Tibial nerve (tissue), 4 donors: ENCODE results near the gene MYO6. TPM values are rescaled to one million over a fixed set of nuclear protein-coding genes. Genes with fewer than 3 reads are reported as not detected.

Experiments
- DNase-seq, 2 donors: peaks; one replicate each; pipeline ENCODE4 v3.0.0-alpha.2; 2019; ENCODE audit warnings: low spot score in 2 of 2
- H3K27ac ChIP-seq, 4 donors: fragments of 200-600 bp; sonication (generic) in 3 of 4; one replicate each; pipeline ENCODE4 v1.5.1; 2017 to 2019; ENCODE audit warnings: mild to moderate bottlenecking in 1 of 4
- H3K27me3 ChIP-seq, 2 donors: fragments of 200-600 bp; sonication (generic) in 1 of 2; one replicate each; pipeline versions ENCODE4 v1.5.1 to v1.6.0; 2017 to 2019
- H3K36me3 ChIP-seq, 3 donors: fragments of 200-600 bp; sonication (generic); one replicate each; pipeline ENCODE4 v1.5.1; 2018 to 2019
- H3K4me1 ChIP-seq, 4 donors: fragments of 200-600 bp; sonication (generic) in 3 of 4; one replicate each; pipeline ENCODE4 v1.5.1; 2017 to 2019
- H3K4me3 ChIP-seq, 4 donors: fragments of 200-600 bp; sonication (generic) in 3 of 4; one replicate each; pipeline ENCODE4 v1.5.1; 2017 to 2019; ENCODE audit warnings: mild to moderate bottlenecking in 1 of 4, moderate library complexity in 1 of 4
- H3K9me3 ChIP-seq, 4 donors: fragments of 200-600 bp; sonication (generic) in 3 of 4; one replicate each; pipeline ENCODE4 v1.5.1; 2017 to 2019
- EP300 ChIP-seq, 2 donors: sonication (generic); formaldehyde crosslinking; IDR thresholded peaks; one replicate each; pipeline ENCODE4 v1.6.1; 2017; ENCODE audit warnings: antibody characterized with exemption in 2 of 2, mild to moderate bottlenecking in 1 of 2
- POLR2A ChIP-seq, 2 donors: fragments of 450-650 bp; IDR thresholded peaks; one replicate each; pipeline ENCODE4 v1.6.1; 2017; ENCODE audit warnings: antibody characterized with exemption in 2 of 2, mild to moderate bottlenecking in 2 of 2, moderate library complexity in 2 of 2
- WGBS, 2 donors: methylation state at CpG; one replicate each; pipeline ENCODE4 v1.1.5; 2018; 5-methylcytosine and 5-hydroxymethylcytosine counted together
- total RNA-seq, 4 donors: library from RNA; depleted of rRNA; stranded (reverse); fragments of >200 nt; gene quantifications; one replicate each; pipeline ENCODE4 v1.1.0, GENCODE V29; 2016
- TF ChIP-seq, protein P1 (sequence below), 5 experiments: fragments of 200-600 bp in 3 of 5; fragments of 450-650 bp in 2 of 5; sonication (generic) in 3 of 5; IDR thresholded peaks; one replicate each; pipeline ENCODE4 v1.5.1; 2016 to 2019; ENCODE audit warnings: antibody characterized with exemption in 5 of 5, mild to moderate bottlenecking in 3 of 5, moderate library complexity in 2 of 5

MYO6 gene
- total RNA-seq, 4 donors from 2014 or later: 16.5 to 21.3 (median 19.2) TPM

DNA sequence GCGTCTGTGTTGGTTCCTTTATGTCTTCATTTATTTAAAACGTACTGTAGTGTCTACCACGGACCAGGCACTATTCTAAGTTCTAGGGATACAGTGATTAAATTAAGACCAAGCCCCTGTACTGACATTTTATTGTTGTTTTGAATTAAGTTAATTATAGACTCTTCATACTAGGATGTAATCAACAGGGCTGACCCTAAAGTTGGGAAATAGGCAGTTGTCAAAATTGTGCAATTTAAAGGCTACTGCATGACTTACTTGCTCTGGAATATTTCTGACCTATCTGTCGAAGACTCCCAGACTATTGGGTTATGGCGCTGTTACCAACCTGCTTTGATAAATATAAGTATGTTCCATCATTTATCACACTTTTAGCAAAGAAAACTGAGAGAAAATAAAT is 6.7 kb downstream of the MYO6 start:
- WGBS, 2 donors: 75 to 85% methylated on average over 5 of the region's 5 CpGs
- TF ChIP-seq EP300 (IDR thresholded peaks at IDR 0.05): no peak
- TF ChIP-seq POLR2A (IDR thresholded peaks at IDR 0.05): no peak
- TF ChIP-seq, protein P1, sequence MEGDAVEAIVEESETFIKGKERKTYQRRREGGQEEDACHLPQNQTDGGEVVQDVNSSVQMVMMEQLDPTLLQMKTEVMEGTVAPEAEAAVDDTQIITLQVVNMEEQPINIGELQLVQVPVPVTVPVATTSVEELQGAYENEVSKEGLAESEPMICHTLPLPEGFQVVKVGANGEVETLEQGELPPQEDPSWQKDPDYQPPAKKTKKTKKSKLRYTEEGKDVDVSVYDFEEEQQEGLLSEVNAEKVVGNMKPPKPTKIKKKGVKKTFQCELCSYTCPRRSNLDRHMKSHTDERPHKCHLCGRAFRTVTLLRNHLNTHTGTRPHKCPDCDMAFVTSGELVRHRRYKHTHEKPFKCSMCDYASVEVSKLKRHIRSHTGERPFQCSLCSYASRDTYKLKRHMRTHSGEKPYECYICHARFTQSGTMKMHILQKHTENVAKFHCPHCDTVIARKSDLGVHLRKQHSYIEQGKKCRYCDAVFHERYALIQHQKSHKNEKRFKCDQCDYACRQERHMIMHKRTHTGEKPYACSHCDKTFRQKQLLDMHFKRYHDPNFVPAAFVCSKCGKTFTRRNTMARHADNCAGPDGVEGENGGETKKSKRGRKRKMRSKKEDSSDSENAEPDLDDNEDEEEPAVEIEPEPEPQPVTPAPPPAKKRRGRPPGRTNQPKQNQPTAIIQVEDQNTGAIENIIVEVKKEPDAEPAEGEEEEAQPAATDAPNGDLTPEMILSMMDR (IDR thresholded peaks at IDR 0.05): no peak
- Histone ChIP-seq H3K36me3 (no peaks in the 10 kb centered on the region), H3K4me3 (no peak overlapping the region), H3K27me3 (no peaks in the 10 kb centered on the region), H3K9me3 (no peaks in the 10 kb centered on the region), H3K4me1 (peaks cover 0 to 25% (median 0%) of the 10 kb centered on the region in 4 donors), H3K27ac (no peak overlapping the region)
- DNase-seq: no peak

DNA sequence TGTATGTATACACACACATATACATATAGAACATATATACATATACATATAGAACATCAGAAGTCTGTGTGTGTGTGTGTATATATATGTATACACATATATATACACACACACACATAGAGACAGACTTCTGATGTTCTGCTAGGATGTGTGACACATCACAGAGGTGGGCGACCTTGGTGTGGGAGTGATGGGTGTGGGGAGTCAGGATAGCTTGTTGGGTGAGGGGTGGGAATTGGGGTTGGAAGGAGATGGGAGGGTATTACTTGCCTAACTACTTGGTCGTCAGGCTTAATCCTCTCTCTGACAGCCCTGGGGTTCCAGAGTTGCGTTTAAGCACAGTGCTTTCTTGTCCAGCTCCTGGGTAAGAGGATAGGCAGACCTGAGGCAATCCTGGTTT is 8.3 kb downstream of the MYO6 start:
- no peaks in the 10 kb centered on the region for H3K36me3 ChIP-seq
- TF ChIP-seq EP300 (IDR thresholded peaks at IDR 0.05): no peak
- no peaks in the 10 kb centered on the region for H3K9me3 ChIP-seq
- no peak for DNase-seq
- H3K27ac ChIP-seq: no peak overlapping the region
- H3K4me3 ChIP-seq: no peak overlapping the region
- H3K4me1 ChIP-seq: peaks cover 0 to 16% (median 0%) of the 10 kb centered on the region in 4 donors
- 91 to 92% methylated on average over 3 of the region's 3 CpGs for WGBS, 2 donors
- no peaks in the 10 kb centered on the region for H3K27me3 ChIP-seq

DNA sequence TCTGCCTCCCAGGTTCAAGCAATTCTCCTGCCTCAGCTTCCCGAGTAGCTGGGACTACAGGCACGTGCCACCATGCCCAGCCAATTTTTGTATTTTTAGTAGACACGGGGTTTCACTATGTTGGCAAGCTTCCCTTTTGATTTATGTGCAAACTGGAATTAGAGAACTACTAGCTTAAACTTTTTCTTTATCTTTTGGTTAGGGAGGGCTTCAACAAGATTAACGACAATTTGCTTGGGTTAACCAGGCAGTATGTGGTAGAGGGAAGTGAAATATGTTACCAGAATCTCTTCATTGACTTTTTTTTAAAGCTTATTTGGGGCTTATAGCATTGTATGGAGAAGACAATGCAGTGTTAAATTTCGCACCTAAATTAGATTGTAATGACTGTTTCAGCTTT is 9.0 kb downstream of the MYO6 start:
- TF ChIP-seq, protein P1 (IDR thresholded peaks at IDR 0.05): no peak
- TF ChIP-seq EP300 (IDR thresholded peaks at IDR 0.05) (no peak), POLR2A (IDR thresholded peaks at IDR 0.05) (no peak)
- Histone ChIP-seq H3K27ac (no peak overlapping the region), H3K4me3 (no peak overlapping the region), H3K4me1 (peaks cover 0 to 13% (median 0%) of the 10 kb centered on the region in 4 donors), H3K36me3 (no peaks in the 10 kb centered on the region), H3K27me3 (no peaks in the 10 kb centered on the region), H3K9me3 (no peaks in the 10 kb centered on the region)
- DNase-seq: no peak
- WGBS, 2 donors: 78% methylated on average over 5 of the region's 5 CpGs

- Histone ChIP-seq H3K4me1 (peaks cover 0 to 13% (median 0%) of the 10 kb centered on the region in 4 donors), H3K9me3 (no peaks in the 10 kb centered on the region), H3K4me3 (no peak overlapping the region), H3K36me3 (no peaks in the 10 kb centered on the region), H3K27me3 (no peaks in the 10 kb centered on the region), H3K27ac (no peak overlapping the region)
- 50 to 51% methylated on average over 5 of the region's 5 CpGs for WGBS, 2 donors
- DNase-seq: no peak
- TF ChIP-seq, protein P1 (IDR thresholded peaks at IDR 0.05): no peak
- no peak for TF ChIP-seq POLR2A (IDR thresholded peaks at IDR 0.05)
- TF ChIP-seq EP300 (IDR thresholded peaks at IDR 0.05): no peak
Observed at GRCh38 chr6:75759207-75759606, 10.2 kb downstream of the MYO6 start.

- Histone ChIP-seq H3K4me1 (peaks cover 0 to 13% (median 0%) of the 10 kb centered on the region in 4 donors), H3K27ac (no peak overlapping the region), H3K27me3 (no peaks in the 10 kb centered on the region), H3K9me3 (no peaks in the 10 kb centered on the region), H3K36me3 (no peaks in the 10 kb centered on the region), H3K4me3 (no peak overlapping the region)
- no peak for TF ChIP-seq EP300 (IDR thresholded peaks at IDR 0.05)
- no peak for TF ChIP-seq POLR2A (IDR thresholded peaks at IDR 0.05)
- TF ChIP-seq, protein P1 (IDR thresholded peaks at IDR 0.05): no peak
- WGBS, 2 donors: 77 to 87% methylated on average over 1 of the region's 1 CpG
- no peak for DNase-seq
Observed at GRCh38 chr6:75760320-75760719, 11.3 kb downstream of the MYO6 start.

GRCh38 chr6:75761489-75761888 is 12.4 kb downstream of the MYO6 start:
- TF ChIP-seq POLR2A (IDR thresholded peaks at IDR 0.05) (no peak), EP300 (IDR thresholded peaks at IDR 0.05) (no peak)
- TF ChIP-seq, protein P1 (IDR thresholded peaks at IDR 0.05): no peak
- H3K27me3 ChIP-seq: no peaks in the 10 kb centered on the region
- no peaks in the 10 kb centered on the region for H3K9me3 ChIP-seq
- H3K27ac ChIP-seq: no peak overlapping the region
- DNase-seq: no peak
- H3K4me3 ChIP-seq: no peak overlapping the region
- no peaks in the 10 kb centered on the region for H3K36me3 ChIP-seq
- peaks cover 0 to 13% (median 0%) of the 10 kb centered on the region in 4 donors for H3K4me1 ChIP-seq
- 94 to 96% methylated on average over 1 of the region's 1 CpG for WGBS, 2 donors
